ENCODE data around the gene CNTROB.

The CNTROB gene
- total RNA-seq, result 12.1 to 52.1 (median 30.8) reads per million in 18 experiments

- peak; percentile 99 to 100 for DNase-seq
Measured at GRCh38 chr17:7931709-7932482, at the start of gene CNTROB, which contains the start of gene TRAPPC1. Gene CNTROB (plus strand): TSS chr17:7932206. CDS start chr17:7933080, 874 bp downstream. Gene TRAPPC1 (minus strand): TSS chr17:7931946. CDS start chr17:7931829, 117 bp downstream.

GRCh38 chr17:7882629-7883028 lies 49.4 kb upstream of the CNTROB start:
- DNase-seq, result no peak

- DNase-seq, result no peak
Measured at GRCh38 chr17:7883781-7884386, 48.1 kb upstream of the CNTROB start.

- DNase-seq, result peak in 1 of 2 donors; percentile 24
Measured at GRCh38 chr17:7884581-7885366, 47.2 kb upstream of the CNTROB start.

- peak; percentile 30 to 40 for DNase-seq
Measured at GRCh38 chr17:7885367-7886226, 46.4 kb upstream of the CNTROB start.

GRCh38 chr17:7886227-7887037 lies 45.6 kb upstream of the CNTROB start:
- no peak for DNase-seq

GRCh38 chr17:7887038-7887481 lies 44.9 kb upstream of the CNTROB start:
- peak in 1 of 2 donors; percentile 45 for DNase-seq

GRCh38 chr17:7887482-7888183 lies 44.4 kb upstream of the CNTROB start:
- peak; percentile 76 to 82 for DNase-seq

- no peak for DNase-seq
Measured at GRCh38 chr17:7888184-7888920, 43.7 kb upstream of the CNTROB start, which contains the start of gene CHD3. Gene CHD3 (plus strand): TSS chr17:7888789. CDS start chr17:7889001, 212 bp downstream.

GRCh38 chr17:7889166-7889955 lies 42.6 kb upstream of the CNTROB start:
- peak; percentile 88 to 89 for DNase-seq

GRCh38 chr17:7893187-7893880 lies 38.7 kb upstream of the CNTROB start:
- no peak for DNase-seq

GRCh38 chr17:7894226-7894625 lies 37.8 kb upstream of the CNTROB start:
- no peak for DNase-seq

GRCh38 chr17:7894866-7895265 lies 37.1 kb upstream of the CNTROB start:
- DNase-seq, result no peak

- DNase-seq, result no peak
Measured at GRCh38 chr17:7897090-7897489, 34.9 kb upstream of the CNTROB start.

GRCh38 chr17:7897773-7898172 lies 34.2 kb upstream of the CNTROB start:
- peak; percentile 73 to 83 for DNase-seq

GRCh38 chr17:7903154-7904103 lies 28.6 kb upstream of the CNTROB start:
- no peak for DNase-seq

GRCh38 chr17:7909089-7909488 lies 22.9 kb upstream of the CNTROB start:
- DNase-seq, result no peak

Measured in inflammatory macrophage (primary cell).